GM23338 (cell line): ENCODE measurements around the gene MMP28. TPM values are rescaled to one million over a fixed set of nuclear protein-coding genes. Genes with fewer than 3 reads are reported as not detected.

Experiments
- ATAC-seq: fragments of 200-7000 bp; cut with Tn5 transposase; 3 replicates; pipeline ENCODE4 v1.9.1; 2020
- DNase-seq: peaks from one replicate; pipeline ENCODE4 v3.0.0-alpha.2; 2015; ENCODE audit warnings: low spot score
- H2AFZ ChIP-seq: fragments of 200-600 bp; sonication (generic); 2 replicates; pipeline ENCODE4 v1.8.0; 2016; ENCODE audit warnings: antibody characterized with exemption, mild to moderate bottlenecking, moderate library complexity
- H3F3A ChIP-seq: fragments of 200-600 bp; sonication (generic); replicated peaks from 2 replicates; pipeline ENCODE4 v1.8.0; 2017; ENCODE audit warnings: antibody characterized with exemption, mixed run types, low read depth
- H3K27ac ChIP-seq: fragments of 200-600 bp; sonication (generic); 2 replicates; pipeline ENCODE4 v1.6.1; 2016; ENCODE audit warnings: low read depth
- H3K27me3 ChIP-seq: fragments of 200-600 bp; sonication (generic); 2 replicates; pipeline ENCODE4 v1.8.0; 2016; ENCODE audit warnings: mild to moderate bottlenecking, mixed run types, moderate library complexity; ENCODE audit not compliant: insufficient read depth
- H3K36me3 ChIP-seq: fragments of 200-600 bp; sonication (generic); 2 replicates; pipeline ENCODE4 v1.8.0; 2016; ENCODE audit warnings: mild to moderate bottlenecking; ENCODE audit not compliant: insufficient read depth
- H3K4me1 ChIP-seq: fragments of 200-600 bp; sonication (generic); 2 replicates; pipeline ENCODE4 v1.8.0; 2016; ENCODE audit warnings: mild to moderate bottlenecking, moderate library complexity; ENCODE audit not compliant: insufficient read depth
- H3K4me2 ChIP-seq: fragments of 200-600 bp; sonication (generic); 2 replicates; pipeline ENCODE4 v1.7.1; 2017; ENCODE audit warnings: mixed run types
- H3K4me3 ChIP-seq: fragments of 200-600 bp; sonication (generic); 2 replicates; pipeline ENCODE4 v1.6.1; 2016; ENCODE audit warnings: mixed run types
- H3K79me2 ChIP-seq: fragments of 200-600 bp; sonication (generic); replicated peaks from 2 replicates; pipeline ENCODE4 v1.8.0; 2017; ENCODE audit warnings: mild to moderate bottlenecking; ENCODE audit not compliant: insufficient read depth
- H3K9me2 ChIP-seq: fragments of 200-600 bp; sonication (generic); 2 replicates; pipeline ENCODE4 v1.8.0; 2017; ENCODE audit not compliant: insufficient read depth
- H4K20me1 ChIP-seq: fragments of 200-600 bp; sonication (generic); replicated peaks from 2 replicates; pipeline ENCODE4 v1.8.0; 2017; ENCODE audit warnings: mild to moderate bottlenecking; ENCODE audit not compliant: insufficient read depth
- H3K27ac Mint-ChIP-seq: 2 replicates; pipeline ENCODE4 v1.8.0; 2020; ENCODE audit warnings: inconsistent platforms, mild to moderate bottlenecking, moderate library complexity, mixed read lengths
- H3K27me3 Mint-ChIP-seq: 3 replicates; pipeline ENCODE4 v1.8.0; 2022; ENCODE audit warnings: low read depth, mild to moderate bottlenecking, moderate library complexity, mixed read lengths, inconsistent platforms; ENCODE audit not compliant: insufficient read depth, poor library complexity
- H3K36me3 Mint-ChIP-seq: 3 replicates; pipeline ENCODE4 v1.8.0; 2021; ENCODE audit warnings: low read depth, mild to moderate bottlenecking, inconsistent platforms, moderate library complexity, mixed read lengths
- H3K4me1 Mint-ChIP-seq: 3 replicates; pipeline ENCODE4 v1.8.0; 2020; ENCODE audit warnings: mild to moderate bottlenecking, inconsistent platforms, mixed read lengths
- H3K4me3 Mint-ChIP-seq: 3 replicates; pipeline ENCODE4 v1.8.0; 2021; ENCODE audit warnings: moderate library complexity, mild to moderate bottlenecking, inconsistent platforms, mixed read lengths
- H3K9me3 Mint-ChIP-seq: 3 replicates; pipeline ENCODE4 v1.8.0; 2020; ENCODE audit warnings: moderate library complexity, mild to moderate bottlenecking, inconsistent platforms, mixed read lengths
- CREB1 ChIP-seq: fragments of 250-450 bp; sonication (Bioruptor Pico); IDR thresholded peaks from 2 replicates; pipeline ENCODE4 v1.5.0; 2020; ENCODE audit warnings: low read depth, mild to moderate bottlenecking, moderate library complexity
- CTCF ChIP-seq, 2 experiments: fragments of 200-600 bp in 1 of 2; sonication (generic) in 1 of 2; conservative IDR thresholded peaks; 2 replicates each; pipeline versions ENCODE4 v1.5.1 to v1.6.1; 2016 to 2017; ENCODE audit warnings: antibody characterized with exemption in 2 of 2, low read depth in 2 of 2, mild to moderate bottlenecking in 2 of 2, moderate library complexity in 1 of 2
- ETS1 ChIP-seq: IDR thresholded peaks from 2 replicates; pipeline ENCODE4 v1.6.1; 2016; ENCODE audit warnings: antibody characterized with exemption
- EZH2 ChIP-seq: fragments of 200-600 bp; sonication (generic); IDR thresholded peaks from one replicate; pipeline ENCODE4 v1.8.0; 2017; ENCODE audit warnings: antibody characterized with exemption, mild to moderate bottlenecking, low read depth; ENCODE audit not compliant: unreplicated experiment
- JUNB ChIP-seq: IDR thresholded peaks from one replicate; pipeline ENCODE4 v1.6.1; 2016; ENCODE audit warnings: antibody characterized with exemption; ENCODE audit not compliant: unreplicated experiment
- NANOG ChIP-seq: IDR thresholded peaks from 2 replicates; pipeline ENCODE4 v1.6.1; 2016; ENCODE audit warnings: antibody characterized with exemption, borderline replicate concordance
- POLR2AphosphoS5 ChIP-seq: IDR thresholded peaks from 2 replicates; pipeline ENCODE4 v1.6.1; 2016; ENCODE audit warnings: antibody characterized with exemption, low read depth
- REST ChIP-seq: IDR thresholded peaks from one replicate; pipeline ENCODE4 v1.6.1; 2018; ENCODE audit warnings: antibody characterized with exemption; ENCODE audit not compliant: unreplicated experiment
- STAT1 ChIP-seq: IDR thresholded peaks from one replicate; pipeline ENCODE4 v1.6.1; 2016; ENCODE audit warnings: antibody characterized with exemption; ENCODE audit not compliant: unreplicated experiment
- ZNF114 ChIP-seq: fragments of 250-450 bp; sonication (Bioruptor Pico); IDR thresholded peaks from 2 replicates; pipeline ENCODE4 v1.5.0; 2020; ENCODE audit warnings: mild to moderate bottlenecking, moderate library complexity
- ZNF331 ChIP-seq: fragments of 250-450 bp; sonication (Bioruptor Pico); IDR thresholded peaks from 2 replicates; pipeline ENCODE4 v1.5.0; 2020; ENCODE audit warnings: low read depth, mild to moderate bottlenecking, moderate library complexity
- polyA plus RNA-seq: library from polyadenylated mRNA; unstranded; fragments of >200 nt; fragmentation: Nextera tagmentation; extraction: Ambion mirVana; gene quantifications from 2 replicates; pipeline ENCODE4 v1.2.1, GENCODE V29; 2016
- total RNA-seq: library from RNA; depleted of rRNA; stranded (reverse); fragments of >200 nt; shearing (Covaris generic); gene quantifications from 2 replicates; pipeline ENCODE4 v1.2.3, GENCODE V29; 2014

Gene MMP28
- total and polyA plus RNA-seq, 2 experiments from 2014 or later = not detected

DNA sequence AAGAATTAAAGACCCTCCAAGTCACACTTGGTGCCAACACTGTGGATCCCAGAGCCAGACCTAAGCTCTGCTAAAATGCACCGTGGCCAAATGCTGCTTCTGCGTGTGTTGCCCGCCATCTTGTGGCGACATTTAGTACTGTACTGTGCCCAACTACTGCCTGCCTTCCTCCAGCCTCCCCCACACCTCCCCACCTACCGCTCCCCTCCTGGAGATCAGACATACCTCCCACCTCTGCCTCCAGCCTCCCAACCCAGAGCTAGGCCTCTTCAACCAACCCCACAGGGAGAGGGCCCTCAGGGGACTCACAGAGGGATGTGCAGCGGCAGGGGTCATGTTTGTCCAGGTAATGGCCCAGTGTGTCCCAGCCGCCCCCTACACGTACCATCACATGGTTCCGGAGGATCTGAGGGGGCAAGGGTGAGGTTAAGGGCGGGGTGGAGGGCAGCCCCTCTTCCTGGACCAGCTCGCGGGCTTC, 47.9 kb downstream of the MMP28 start:
- Mint-ChIP-seq H3K4me3 (no peak overlapping the region), H3K27me3 (peaks cover 33% of the 10 kb centered on the region), H3K9me3 (no peaks in the 10 kb centered on the region; the same call in 2 of the 3 replicates), H3K36me3 (no peaks in the 10 kb centered on the region), H3K4me1 (peaks cover 26% of the 10 kb centered on the region), H3K27ac (no peak overlapping the region)
- no peak overlapping the region for H3K27ac ChIP-seq
- no peaks in the 10 kb centered on the region; the same call in 1 of the 2 replicates for H4K20me1 ChIP-seq
- H3K79me2 ChIP-seq = no peaks in the 10 kb centered on the region
- H3K4me2 ChIP-seq = 0 out of 2 replicates have a peak overlapping the region, but pooled peaks have one; percentile 51
- ATAC-seq (peak; percentile 78), DNase-seq (peak; percentile 93)
- H3K36me3 ChIP-seq = no peaks in the 10 kb centered on the region
- no peak overlapping the region for H3K4me3 ChIP-seq
- peak overlapping the region; percentile 76; the same call in 1 of the 2 replicates for H2AFZ ChIP-seq
- no peak for TF ChIP-seq CREB1 (CRISPR knock-in tag)
- peak; percentile 31 for TF ChIP-seq REST
- TF ChIP-seq CTCF (conservative IDR thresholded peaks at IDR 0.05; ENCODE audit: low read depth in 2 of 2) = peak; percentile 78 to 97
- TF ChIP-seq ZNF114 (CRISPR knock-in tag) = no peak
- no peaks in the 10 kb centered on the region for H3K9me2 ChIP-seq
- peaks cover 6% of the 10 kb centered on the region; the same call in 1 of the 2 replicates for H3K4me1 ChIP-seq
- peaks cover 34% of the 10 kb centered on the region for H3K27me3 ChIP-seq
- H3F3A ChIP-seq = 0 out of 2 replicates have a peak, but pooled peaks cover 2% of the 10 kb centered on the region

- Mint-ChIP-seq H3K36me3 (0 out of 3 replicates have a peak, but pooled peaks cover 2% of the 10 kb centered on the region), H3K4me1 (peaks cover 25% of the 10 kb centered on the region), H3K27ac (no peak overlapping the region), H3K27me3 (peaks cover 36% of the 10 kb centered on the region), H3K9me3 (peaks cover 2% of the 10 kb centered on the region; the same call in 2 of the 3 replicates), H3K4me3 (no peak overlapping the region)
- Histone ChIP-seq H3K36me3 (no peaks in the 10 kb centered on the region), H3K4me1 (peaks cover 9% of the 10 kb centered on the region; the same call in 1 of the 2 replicates), H2AFZ (no peak overlapping the region), H3K4me3 (no peak overlapping the region), H3K9me2 (peaks cover under 1% of the 10 kb centered on the region; the same call in 1 of the 2 replicates), H3K4me2 (no peak overlapping the region), H3K79me2 (no peaks in the 10 kb centered on the region), H3K27ac (no peak overlapping the region), H4K20me1 (no peaks in the 10 kb centered on the region; the same call in 1 of the 2 replicates), H3F3A (peaks cover 3% of the 10 kb centered on the region; the same call in 1 of the 2 replicates), H3K27me3 (peaks cover 46% of the 10 kb centered on the region)
- no peak for ATAC-seq
- no peak for DNase-seq
- TF ChIP-seq NANOG (no peak), STAT1 (no peak), CREB1 (CRISPR knock-in tag) (no peak), POLR2AphosphoS5 (no peak), JUNB (no peak), ZNF114 (CRISPR knock-in tag) (no peak), REST (no peak), ETS1 (no peak), EZH2 (no peak), ZNF331 (CRISPR knock-in tag) (no peak)
These were observed 49.6 kb downstream of the MMP28 start for GRCh38 chr17:35745749-35746320.
